ENCODE results near the gene PPAN. TPM values are rescaled to one million over a fixed set of nuclear protein-coding genes. Genes with fewer than 3 reads are reported as not detected.

PPAN gene
- total RNA-seq, 1 donor from 2014 or later, result not detected

DNA sequence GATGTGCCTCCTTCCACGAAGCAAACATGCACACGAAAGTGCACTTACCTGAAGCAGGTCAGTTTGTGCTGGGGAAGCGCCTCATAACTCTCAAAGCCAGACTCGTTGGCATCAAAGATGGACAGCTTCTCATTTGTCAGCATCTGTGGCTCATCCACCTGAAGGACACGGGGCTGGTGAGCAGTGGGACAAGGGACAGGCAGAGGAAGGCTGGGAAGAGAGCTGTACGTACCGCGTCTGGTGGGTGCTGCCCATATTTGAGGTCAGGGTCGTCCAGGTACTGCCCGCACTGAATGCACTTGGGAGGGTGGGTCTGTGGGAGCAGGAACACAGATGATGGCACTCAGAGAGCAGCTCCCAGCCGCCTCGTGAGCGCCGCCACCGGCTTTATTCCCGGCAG is 53.4 kb downstream of the PPAN start:
- Histone ChIP-seq H3K36me3 (peaks cover 62 to 82% of the 10 kb centered on the region in 2 donors), H3K4me1 (no peaks in the 10 kb centered on the region), H3K27me3 (no peaks in the 10 kb centered on the region), H3K9me3 (no peaks in the 10 kb centered on the region), H3K27ac (no peak overlapping the region), H3K4me3 (no peak overlapping the region)
- no peak for TF ChIP-seq CTCF (IDR thresholded peaks at IDR 0.05)
- intact Hi-C loops (cut with DNase I), result no loop called here
- DNase-seq (ENCODE audit: low spot score in 2 of 2), result no peak

Other genes with a start within 250 kb of the PPAN start
- 0.96 TPM for gene OLFM2, start 169.8 kb upstream of the PPAN start, total RNA-seq
- gene COL5A3, start 95.9 kb upstream of the PPAN start, total RNA-seq, result 13.6 TPM
- not detected for gene RDH8, start 92.9 kb upstream of the PPAN start, total RNA-seq
- 98.0 TPM for gene SHFL, start 20.0 kb upstream of the PPAN start, total RNA-seq
- gene ANGPTL6, start 3.7 kb upstream of the PPAN start, total RNA-seq, result not detected
- gene P2RY11, start 5.3 kb downstream of the PPAN start, total RNA-seq, result 10.5 TPM
- 241 TPM for gene EIF3G, start 13.5 kb downstream of the PPAN start, total RNA-seq
- 54.0 TPM for gene DNMT1, start 88.6 kb downstream of the PPAN start, total RNA-seq
- 24.3 TPM for gene S1PR2, start 125.0 kb downstream of the PPAN start, total RNA-seq
- gene MRPL4, start 145.9 kb downstream of the PPAN start, total RNA-seq, result 72.9 TPM
- 74.8 TPM for gene ICAM1, start 164.8 kb downstream of the PPAN start, total RNA-seq
- gene ICAM4, start 180.6 kb downstream of the PPAN start, total RNA-seq, result not detected
- gene ICAM5, start 183.6 kb downstream of the PPAN start, total RNA-seq, result 2.2 TPM
- gene ZGLP1, start 203.5 kb downstream of the PPAN start, total RNA-seq, result not detected
- gene FDX2, start 209.7 kb downstream of the PPAN start, total RNA-seq, result 16.8 TPM
- 51.8 TPM for gene RAVER1, start 227.2 kb downstream of the PPAN start, total RNA-seq
- gene ICAM3, start 233.3 kb downstream of the PPAN start, total RNA-seq, result 0.11 TPM

Data from ascending aorta (tissue), 2 donors.